GM23338 (cell line): ENCODE measurements around the gene INPP5K. TPM values are rescaled to one million over a fixed set of nuclear protein-coding genes. Genes with fewer than 3 reads are reported as not detected.
A peak's percentile ranks its signal among the peaks of the same experiment; 100 is the strongest.

Experiments
- ATAC-seq: fragments of 200-7000 bp; cut with Tn5 transposase; 3 replicates; pipeline ENCODE4 v1.9.1; 2020
- DNase-seq: peaks from one replicate; pipeline ENCODE4 v3.0.0-alpha.2; 2015; ENCODE audit warnings: low spot score
- H2AFZ ChIP-seq: fragments of 200-600 bp; sonication (generic); 2 replicates; pipeline ENCODE4 v1.8.0; 2016; ENCODE audit warnings: antibody characterized with exemption, mild to moderate bottlenecking, moderate library complexity
- H3F3A ChIP-seq: fragments of 200-600 bp; sonication (generic); replicated peaks from 2 replicates; pipeline ENCODE4 v1.8.0; 2017; ENCODE audit warnings: antibody characterized with exemption, mixed run types, low read depth
- H3K27ac ChIP-seq: fragments of 200-600 bp; sonication (generic); 2 replicates; pipeline ENCODE4 v1.6.1; 2016; ENCODE audit warnings: low read depth
- H3K27me3 ChIP-seq: fragments of 200-600 bp; sonication (generic); 2 replicates; pipeline ENCODE4 v1.8.0; 2016; ENCODE audit warnings: mild to moderate bottlenecking, mixed run types, moderate library complexity; ENCODE audit not compliant: insufficient read depth
- H3K36me3 ChIP-seq: fragments of 200-600 bp; sonication (generic); 2 replicates; pipeline ENCODE4 v1.8.0; 2016; ENCODE audit warnings: mild to moderate bottlenecking; ENCODE audit not compliant: insufficient read depth
- H3K4me1 ChIP-seq: fragments of 200-600 bp; sonication (generic); 2 replicates; pipeline ENCODE4 v1.8.0; 2016; ENCODE audit warnings: mild to moderate bottlenecking, moderate library complexity; ENCODE audit not compliant: insufficient read depth
- H3K4me2 ChIP-seq: fragments of 200-600 bp; sonication (generic); 2 replicates; pipeline ENCODE4 v1.7.1; 2017; ENCODE audit warnings: mixed run types
- H3K4me3 ChIP-seq: fragments of 200-600 bp; sonication (generic); 2 replicates; pipeline ENCODE4 v1.6.1; 2016; ENCODE audit warnings: mixed run types
- H3K79me2 ChIP-seq: fragments of 200-600 bp; sonication (generic); replicated peaks from 2 replicates; pipeline ENCODE4 v1.8.0; 2017; ENCODE audit warnings: mild to moderate bottlenecking; ENCODE audit not compliant: insufficient read depth
- H3K9me2 ChIP-seq: fragments of 200-600 bp; sonication (generic); 2 replicates; pipeline ENCODE4 v1.8.0; 2017; ENCODE audit not compliant: insufficient read depth
- H4K20me1 ChIP-seq: fragments of 200-600 bp; sonication (generic); replicated peaks from 2 replicates; pipeline ENCODE4 v1.8.0; 2017; ENCODE audit warnings: mild to moderate bottlenecking; ENCODE audit not compliant: insufficient read depth
- H3K27ac Mint-ChIP-seq: 2 replicates; pipeline ENCODE4 v1.8.0; 2020; ENCODE audit warnings: inconsistent platforms, mild to moderate bottlenecking, moderate library complexity, mixed read lengths
- H3K27me3 Mint-ChIP-seq: 3 replicates; pipeline ENCODE4 v1.8.0; 2022; ENCODE audit warnings: low read depth, mild to moderate bottlenecking, moderate library complexity, mixed read lengths, inconsistent platforms; ENCODE audit not compliant: insufficient read depth, poor library complexity
- H3K36me3 Mint-ChIP-seq: 3 replicates; pipeline ENCODE4 v1.8.0; 2021; ENCODE audit warnings: low read depth, mild to moderate bottlenecking, inconsistent platforms, moderate library complexity, mixed read lengths
- H3K4me1 Mint-ChIP-seq: 3 replicates; pipeline ENCODE4 v1.8.0; 2020; ENCODE audit warnings: mild to moderate bottlenecking, inconsistent platforms, mixed read lengths
- H3K4me3 Mint-ChIP-seq: 3 replicates; pipeline ENCODE4 v1.8.0; 2021; ENCODE audit warnings: moderate library complexity, mild to moderate bottlenecking, inconsistent platforms, mixed read lengths
- H3K9me3 Mint-ChIP-seq: 3 replicates; pipeline ENCODE4 v1.8.0; 2020; ENCODE audit warnings: moderate library complexity, mild to moderate bottlenecking, inconsistent platforms, mixed read lengths
- EZH2 ChIP-seq: fragments of 200-600 bp; sonication (generic); IDR thresholded peaks from one replicate; pipeline ENCODE4 v1.8.0; 2017; ENCODE audit warnings: antibody characterized with exemption, mild to moderate bottlenecking, low read depth; ENCODE audit not compliant: unreplicated experiment
- JUNB ChIP-seq: IDR thresholded peaks from one replicate; pipeline ENCODE4 v1.6.1; 2016; ENCODE audit warnings: antibody characterized with exemption; ENCODE audit not compliant: unreplicated experiment
- POLR2AphosphoS5 ChIP-seq: IDR thresholded peaks from 2 replicates; pipeline ENCODE4 v1.6.1; 2016; ENCODE audit warnings: antibody characterized with exemption, low read depth
- ZNF114 ChIP-seq: fragments of 250-450 bp; sonication (Bioruptor Pico); IDR thresholded peaks from 2 replicates; pipeline ENCODE4 v1.5.0; 2020; ENCODE audit warnings: mild to moderate bottlenecking, moderate library complexity
- polyA plus RNA-seq: library from polyadenylated mRNA; unstranded; fragments of >200 nt; fragmentation: Nextera tagmentation; extraction: Ambion mirVana; gene quantifications from 2 replicates; pipeline ENCODE4 v1.2.1, GENCODE V29; 2016
- total RNA-seq: library from RNA; depleted of rRNA; stranded (reverse); fragments of >200 nt; shearing (Covaris generic); gene quantifications from 2 replicates; pipeline ENCODE4 v1.2.3, GENCODE V29; 2014
- TF ChIP-seq, protein P1 (sequence below): fragments of 250-450 bp; sonication (Bioruptor Pico); IDR thresholded peaks from 2 replicates; pipeline ENCODE4 v1.5.0; 2020; ENCODE audit warnings: mild to moderate bottlenecking, moderate library complexity

The INPP5K gene
- total and polyA plus RNA-seq, 2 experiments from 2014 or later, result 8.4 to 29.7 TPM

GRCh38 chr17:1460233-1460632, 56.2 kb downstream of the INPP5K start (continued):
- TF ChIP-seq, protein P1, sequence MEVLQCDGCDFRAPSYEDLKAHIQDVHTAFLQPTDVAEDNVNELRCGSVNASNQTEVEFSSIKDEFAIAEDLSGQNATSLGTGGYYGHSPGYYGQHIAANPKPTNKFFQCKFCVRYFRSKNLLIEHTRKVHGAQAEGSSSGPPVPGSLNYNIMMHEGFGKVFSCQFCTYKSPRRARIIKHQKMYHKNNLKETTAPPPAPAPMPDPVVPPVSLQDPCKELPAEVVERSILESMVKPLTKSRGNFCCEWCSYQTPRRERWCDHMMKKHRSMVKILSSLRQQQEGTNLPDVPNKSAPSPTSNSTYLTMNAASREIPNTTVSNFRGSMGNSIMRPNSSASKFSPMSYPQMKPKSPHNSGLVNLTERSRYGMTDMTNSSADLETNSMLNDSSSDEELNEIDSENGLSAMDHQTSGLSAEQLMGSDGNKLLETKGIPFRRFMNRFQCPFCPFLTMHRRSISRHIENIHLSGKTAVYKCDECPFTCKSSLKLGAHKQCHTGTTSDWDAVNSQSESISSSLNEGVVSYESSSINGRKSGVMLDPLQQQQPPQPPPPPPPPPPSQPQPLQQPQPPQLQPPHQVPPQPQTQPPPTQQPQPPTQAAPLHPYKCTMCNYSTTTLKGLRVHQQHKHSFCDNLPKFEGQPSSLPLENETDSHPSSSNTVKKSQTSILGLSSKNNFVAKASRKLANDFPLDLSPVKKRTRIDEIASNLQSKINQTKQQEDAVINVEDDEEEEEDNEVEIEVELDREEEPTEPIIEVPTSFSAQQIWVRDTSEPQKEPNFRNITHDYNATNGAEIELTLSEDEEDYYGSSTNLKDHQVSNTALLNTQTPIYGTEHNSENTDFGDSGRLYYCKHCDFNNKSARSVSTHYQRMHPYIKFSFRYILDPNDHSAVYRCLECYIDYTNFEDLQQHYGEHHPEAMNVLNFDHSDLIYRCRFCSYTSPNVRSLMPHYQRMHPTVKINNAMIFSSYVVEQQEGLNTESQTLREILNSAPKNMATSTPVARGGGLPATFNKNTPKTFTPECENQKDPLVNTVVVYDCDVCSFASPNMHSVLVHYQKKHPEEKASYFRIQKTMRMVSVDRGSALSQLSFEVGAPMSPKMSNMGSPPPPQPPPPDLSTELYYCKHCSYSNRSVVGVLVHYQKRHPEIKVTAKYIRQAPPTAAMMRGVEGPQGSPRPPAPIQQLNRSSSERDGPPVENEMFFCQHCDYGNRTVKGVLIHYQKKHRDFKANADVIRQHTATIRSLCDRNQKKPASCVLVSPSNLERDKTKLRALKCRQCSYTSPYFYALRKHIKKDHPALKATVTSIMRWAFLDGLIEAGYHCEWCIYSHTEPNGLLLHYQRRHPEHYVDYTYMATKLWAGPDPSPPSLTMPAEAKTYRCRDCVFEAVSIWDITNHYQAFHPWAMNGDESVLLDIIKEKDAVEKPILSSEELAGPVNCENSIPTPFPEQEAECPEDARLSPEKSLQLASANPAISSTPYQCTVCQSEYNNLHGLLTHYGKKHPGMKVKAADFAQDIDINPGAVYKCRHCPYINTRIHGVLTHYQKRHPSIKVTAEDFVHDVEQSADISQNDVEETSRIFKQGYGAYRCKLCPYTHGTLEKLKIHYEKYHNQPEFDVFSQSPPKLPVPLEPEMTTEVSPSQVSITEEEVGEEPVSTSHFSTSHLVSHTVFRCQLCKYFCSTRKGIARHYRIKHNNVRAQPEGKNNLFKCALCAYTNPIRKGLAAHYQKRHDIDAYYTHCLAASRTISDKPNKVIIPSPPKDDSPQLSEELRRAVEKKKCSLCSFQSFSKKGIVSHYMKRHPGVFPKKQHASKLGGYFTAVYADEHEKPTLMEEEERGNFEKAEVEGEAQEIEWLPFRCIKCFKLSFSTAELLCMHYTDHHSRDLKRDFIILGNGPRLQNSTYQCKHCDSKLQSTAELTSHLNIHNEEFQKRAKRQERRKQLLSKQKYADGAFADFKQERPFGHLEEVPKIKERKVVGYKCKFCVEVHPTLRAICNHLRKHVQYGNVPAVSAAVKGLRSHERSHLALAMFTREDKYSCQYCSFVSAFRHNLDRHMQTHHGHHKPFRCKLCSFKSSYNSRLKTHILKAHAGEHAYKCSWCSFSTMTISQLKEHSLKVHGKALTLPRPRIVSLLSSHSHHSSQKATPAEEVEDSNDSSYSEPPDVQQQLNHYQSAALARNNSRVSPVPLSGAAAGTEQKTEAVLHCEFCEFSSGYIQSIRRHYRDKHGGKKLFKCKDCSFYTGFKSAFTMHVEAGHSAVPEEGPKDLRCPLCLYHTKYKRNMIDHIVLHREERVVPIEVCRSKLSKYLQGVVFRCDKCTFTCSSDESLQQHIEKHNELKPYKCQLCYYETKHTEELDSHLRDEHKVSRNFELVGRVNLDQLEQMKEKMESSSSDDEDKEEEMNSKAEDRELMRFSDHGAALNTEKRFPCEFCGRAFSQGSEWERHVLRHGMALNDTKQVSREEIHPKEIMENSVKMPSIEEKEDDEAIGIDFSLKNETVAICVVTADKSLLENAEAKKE (CRISPR knock-in tag), result no peak
- TF ChIP-seq POLR2AphosphoS5, result no peak

DNA sequence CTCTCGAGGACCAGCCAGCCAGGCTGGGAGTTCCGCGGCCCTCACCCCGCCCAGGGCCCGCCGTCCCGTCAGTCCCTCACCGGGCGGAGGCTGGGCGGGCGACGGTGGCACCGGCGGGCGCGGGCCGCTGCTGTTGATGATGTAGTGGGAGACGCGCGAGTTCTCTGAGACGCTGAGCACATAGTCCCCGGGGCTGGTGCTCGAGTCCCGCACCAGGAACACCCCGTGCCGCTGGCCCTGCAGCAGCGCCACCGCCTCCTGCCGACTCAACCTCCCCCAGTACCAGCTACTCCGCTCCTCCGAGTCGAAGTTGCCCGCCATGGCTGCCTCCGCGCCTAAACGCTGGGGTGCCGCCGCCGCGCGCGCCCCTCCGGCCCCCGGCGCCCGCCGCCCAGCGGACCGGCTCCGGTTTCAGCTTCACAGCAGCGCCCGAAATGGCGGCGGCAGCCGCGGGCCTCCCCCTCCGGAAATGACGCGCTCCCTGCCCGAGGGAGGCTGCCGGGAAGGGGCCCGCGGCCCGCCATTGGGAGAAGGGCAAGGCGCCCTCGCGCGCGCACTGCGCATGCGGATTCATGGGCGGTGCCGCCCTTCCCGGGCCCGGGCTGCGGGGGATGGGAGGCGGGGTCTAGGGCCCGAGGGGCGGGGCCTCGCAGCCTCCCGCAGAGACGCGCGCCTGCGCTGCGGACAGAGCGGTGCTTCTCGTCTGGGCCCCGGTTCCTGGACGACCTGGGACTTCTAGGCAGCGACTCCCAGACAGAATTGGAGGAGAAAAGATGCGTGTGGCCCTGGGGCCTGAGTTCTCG, 60.4 kb downstream of the INPP5K start, which contains the start of gene CRK:
CRK (minus strand) TSS at position 436 of the 803 bp plus-strand sequence; CDS start at position 321, 115 bp downstream.
- H3K9me3 Mint-ChIP-seq, result no peaks in the 10 kb centered on the region
- H3K27ac Mint-ChIP-seq, result peak within 1 kb of the TSS; percentile 91
- DNase-seq (peak; percentile 96), ATAC-seq (peak; percentile 83)
- H3K4me3 Mint-ChIP-seq, result peak within 1 kb of the TSS; percentile 94
- Histone ChIP-seq H3K36me3 (peaks cover 5% of the 10 kb centered on the region; the same call in 1 of the 2 replicates), H3K27me3 (no peaks in the 10 kb centered on the region), H3K4me2 (peak within 1 kb of the TSS; percentile 95), H2AFZ (peak within 1 kb of the TSS; percentile 100), H3K4me3 (peak within 1 kb of the TSS; percentile 96), H3K27ac (peak within 1 kb of the TSS; percentile 83), H4K20me1 (peaks cover 30% of the 10 kb centered on the region), H3K4me1 (peaks cover 9% of the 10 kb centered on the region), H3F3A (peaks cover 10% of the 10 kb centered on the region), H3K79me2 (peaks cover 49% of the 10 kb centered on the region), H3K9me2 (no peaks in the 10 kb centered on the region)
- peaks cover 18% of the 10 kb centered on the region for H3K4me1 Mint-ChIP-seq
- peaks cover 10% of the 10 kb centered on the region for H3K27me3 Mint-ChIP-seq
- peaks cover 24% of the 10 kb centered on the region for H3K36me3 Mint-ChIP-seq
- TF ChIP-seq EZH2 (no peak), ZNF114 (CRISPR knock-in tag) (no peak), POLR2AphosphoS5 (peak; percentile 70), JUNB (no peak)
- TF ChIP-seq, protein P1 (CRISPR knock-in tag), result no peak
